Measurements from ENCODE around the gene LPCAT1.

DNA sequence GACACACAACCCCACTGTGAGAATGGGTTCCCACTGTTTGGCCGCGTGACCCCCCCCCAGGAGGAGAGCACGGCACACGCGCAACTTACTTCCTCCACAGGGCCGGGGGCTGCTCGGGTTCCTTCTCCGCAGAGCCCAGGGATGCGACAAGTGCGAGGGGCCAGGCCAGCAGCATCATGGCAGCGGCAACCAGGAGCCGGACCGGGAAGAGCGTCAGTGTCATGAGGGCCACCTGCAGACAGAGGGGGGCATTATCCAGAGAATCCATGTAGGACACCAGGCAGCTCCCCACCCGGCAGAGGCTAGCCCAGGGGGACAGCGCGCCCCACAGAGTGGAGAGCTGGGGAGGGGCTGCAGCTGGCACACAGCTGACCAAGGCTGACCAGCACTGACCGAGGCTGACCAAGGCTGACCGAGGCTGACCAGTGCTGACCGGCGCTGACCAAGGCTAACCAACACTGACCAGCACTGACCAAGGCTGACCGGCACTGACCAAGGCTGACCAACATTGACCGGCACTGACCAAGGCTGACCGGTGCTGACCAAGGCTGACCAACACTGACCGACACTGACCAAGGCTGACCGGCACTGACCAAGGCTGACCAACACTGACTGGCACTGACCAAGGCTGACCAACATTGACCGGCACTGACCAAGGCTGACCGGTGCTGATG lies 22.3 kb downstream of the LPCAT1 start:
- TF ChIP-seq, protein P1, sequence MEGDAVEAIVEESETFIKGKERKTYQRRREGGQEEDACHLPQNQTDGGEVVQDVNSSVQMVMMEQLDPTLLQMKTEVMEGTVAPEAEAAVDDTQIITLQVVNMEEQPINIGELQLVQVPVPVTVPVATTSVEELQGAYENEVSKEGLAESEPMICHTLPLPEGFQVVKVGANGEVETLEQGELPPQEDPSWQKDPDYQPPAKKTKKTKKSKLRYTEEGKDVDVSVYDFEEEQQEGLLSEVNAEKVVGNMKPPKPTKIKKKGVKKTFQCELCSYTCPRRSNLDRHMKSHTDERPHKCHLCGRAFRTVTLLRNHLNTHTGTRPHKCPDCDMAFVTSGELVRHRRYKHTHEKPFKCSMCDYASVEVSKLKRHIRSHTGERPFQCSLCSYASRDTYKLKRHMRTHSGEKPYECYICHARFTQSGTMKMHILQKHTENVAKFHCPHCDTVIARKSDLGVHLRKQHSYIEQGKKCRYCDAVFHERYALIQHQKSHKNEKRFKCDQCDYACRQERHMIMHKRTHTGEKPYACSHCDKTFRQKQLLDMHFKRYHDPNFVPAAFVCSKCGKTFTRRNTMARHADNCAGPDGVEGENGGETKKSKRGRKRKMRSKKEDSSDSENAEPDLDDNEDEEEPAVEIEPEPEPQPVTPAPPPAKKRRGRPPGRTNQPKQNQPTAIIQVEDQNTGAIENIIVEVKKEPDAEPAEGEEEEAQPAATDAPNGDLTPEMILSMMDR (IDR thresholded peaks at IDR 0.05): no peak
- TF ChIP-seq POLR2A (IDR thresholded peaks at IDR 0.05) (no peak), POLR2AphosphoS5 (IDR thresholded peaks at IDR 0.05) (no peak)

Data from breast epithelium (tissue), 3 donors.